Activated CD4-positive, alpha-beta T cell treated with anti-CD3 and anti-CD28 coated beads, Interleukin-2, amount 10 ng/mL, durations not matched to agents 7 days and 5 days (primary cell): ENCODE results near the gene PPP2R2D. TPM values are rescaled to one million over a fixed set of nuclear protein-coding genes. Genes with fewer than 3 reads are reported as not detected.
A peak's percentile ranks its signal among the peaks of the same experiment; 100 is the strongest.

ENCODE experiments used
- CTCF ChIA-PET: fragments of 350-600 bp; sonication (Branson Sonifier 250); formaldehyde crosslinking; loops from one replicate; lab custom pipeline; 2021; ENCODE audit warnings: antibody characterized with exemption; lab: Charles Lee
- POLR2A ChIA-PET: fragments of 350-600 bp; sonication (Branson Sonifier 250); formaldehyde crosslinking; loops from one replicate; lab custom pipeline; 2021; ENCODE audit warnings: antibody characterized with exemption; lab: Charles Lee
- DNase-seq: peaks from one replicate; pipeline ENCODE4 v3.0.0-alpha.2; 2020
- H3K27ac Mint-ChIP-seq: one replicate; pipeline ENCODE4 v1.8.0; 2021; ENCODE audit warnings: mild to moderate bottlenecking, moderate library complexity, mixed read lengths
- H3K27me3 Mint-ChIP-seq: one replicate; pipeline ENCODE4 v1.8.0; 2021; ENCODE audit warnings: mixed read lengths
- H3K36me3 Mint-ChIP-seq: one replicate; pipeline ENCODE4 v1.8.0; 2021; ENCODE audit warnings: low read depth, mixed read lengths
- H3K4me1 Mint-ChIP-seq: one replicate; pipeline ENCODE4 v1.8.0; 2021; ENCODE audit warnings: mixed read lengths
- H3K4me3 Mint-ChIP-seq: one replicate; pipeline ENCODE4 v1.8.0; 2021; ENCODE audit warnings: mild to moderate bottlenecking, moderate library complexity, mixed read lengths
- H3K9me3 Mint-ChIP-seq: one replicate; pipeline ENCODE4 v1.8.0; 2021; ENCODE audit warnings: mixed read lengths
- total RNA-seq, 2 experiments: library from RNA; stranded (reverse); gene quantifications; one replicate each; pipeline ENCODE4 v1.2.3, GENCODE V29; 2021

PPP2R2D gene
- total RNA-seq, 2 experiments from 2014 or later: 38.5 to 43.1 TPM

DNA sequence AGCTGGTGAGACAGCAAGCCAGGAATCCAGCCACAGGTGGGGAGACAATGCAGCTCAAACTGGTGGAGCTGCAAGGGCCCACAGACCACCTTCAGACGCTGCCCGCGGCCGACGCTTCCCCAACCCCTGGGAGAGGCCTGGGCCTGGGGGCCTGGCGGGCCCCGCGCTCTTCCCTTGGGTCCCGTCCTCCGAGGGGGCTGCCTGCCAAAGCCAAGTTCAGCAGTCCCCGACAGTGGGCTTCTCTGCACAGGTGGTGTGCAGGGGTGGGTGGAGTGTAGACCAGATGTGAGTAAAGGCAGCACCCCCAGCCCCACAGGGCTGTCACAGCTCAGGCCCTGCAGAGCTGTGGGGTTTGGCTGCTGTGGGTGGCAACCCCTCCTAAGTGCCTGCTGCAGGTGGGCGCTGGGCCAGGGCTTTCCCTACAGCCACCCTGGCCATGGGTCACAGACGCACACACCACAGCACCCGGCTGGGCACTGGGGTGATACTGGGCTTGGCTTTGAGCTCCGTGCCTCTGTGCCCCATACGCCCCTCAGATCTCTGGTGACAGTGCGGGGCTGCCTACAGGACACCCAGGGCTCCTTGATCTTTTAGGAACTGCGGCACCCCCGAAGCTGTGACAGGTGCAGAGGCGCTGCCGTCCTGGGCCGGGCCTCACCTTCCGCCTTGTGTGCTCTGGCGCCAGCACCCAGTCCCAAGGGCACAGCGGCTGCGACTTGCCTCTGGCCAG, 60.4 kb downstream of the PPP2R2D start:
- Mint-ChIP-seq H3K27ac (no peak overlapping the region), H3K4me1 (peaks cover 24% of the 10 kb centered on the region), H3K4me3 (no peak overlapping the region), H3K27me3 (no peaks in the 10 kb centered on the region), H3K36me3 (peaks cover 22% of the 10 kb centered on the region), H3K9me3 (no peaks in the 10 kb centered on the region)
- no peak for DNase-seq
- ChIA-PET CTCF (interaction anchor here (1.4 kb wide), 1 partner anchor 19 kb away, joined by 3 read pairs; no protein-coding TSS in a partner anchor), POLR2A (interaction anchor here (0.5 kb wide), 1 partner anchor 13 kb away, joined by 3 read pairs; no protein-coding TSS in a partner anchor)

DNA sequence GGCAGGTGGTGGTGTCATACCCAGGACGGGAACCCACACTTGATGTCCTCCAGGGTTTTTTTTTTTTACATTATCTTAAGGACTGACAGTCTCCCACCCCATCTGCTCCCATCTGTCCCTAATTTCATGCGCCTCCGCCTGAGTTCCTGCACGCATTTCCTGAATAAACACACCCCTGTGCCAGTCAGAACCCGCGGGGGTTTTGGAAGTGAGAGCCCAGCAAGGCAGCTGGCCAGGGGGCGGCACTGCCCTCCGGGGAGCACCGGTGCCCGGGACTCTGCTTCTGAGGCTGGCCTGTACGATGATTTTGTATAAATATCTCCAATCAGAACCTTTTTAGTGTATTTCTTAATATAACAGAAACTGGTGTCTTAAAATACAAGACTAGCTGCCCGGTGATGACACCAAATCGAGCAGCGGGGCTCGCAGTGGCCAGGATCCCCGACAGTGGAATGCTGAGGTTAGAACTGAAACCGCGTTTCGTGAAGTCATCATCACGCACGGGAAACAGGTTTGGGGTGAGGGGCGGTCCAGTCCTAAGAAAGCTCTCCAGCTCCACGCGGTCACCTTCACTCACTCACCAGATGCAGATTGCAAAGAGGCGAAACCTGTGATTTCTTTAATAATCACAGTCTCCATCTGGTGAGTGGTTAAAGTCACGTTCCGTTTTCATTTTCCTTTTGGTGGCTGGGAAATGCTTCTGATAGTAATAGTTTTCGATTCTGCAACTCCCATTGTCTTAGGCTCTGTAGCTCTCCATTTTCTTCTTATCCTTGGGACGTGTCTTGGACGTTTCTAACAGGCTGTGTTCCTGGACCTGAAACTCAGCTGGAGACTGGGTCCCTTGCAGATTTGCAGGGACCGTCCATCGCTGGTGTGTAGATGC, 61.2 kb downstream of the PPP2R2D start:
- no peak for DNase-seq
- Mint-ChIP-seq H3K9me3 (no peaks in the 10 kb centered on the region), H3K36me3 (peaks cover 22% of the 10 kb centered on the region), H3K27ac (no peak overlapping the region), H3K4me3 (no peak overlapping the region), H3K27me3 (no peaks in the 10 kb centered on the region), H3K4me1 (peaks cover 24% of the 10 kb centered on the region)
- POLR2A ChIA-PET: no interaction called here
- CTCF ChIA-PET: interaction anchor here (0.8 to 1.4 kb wide), 2 partner anchors 19 to 34 kb away, joined by 3 read pairs; no protein-coding TSS in a partner anchor

DNA sequence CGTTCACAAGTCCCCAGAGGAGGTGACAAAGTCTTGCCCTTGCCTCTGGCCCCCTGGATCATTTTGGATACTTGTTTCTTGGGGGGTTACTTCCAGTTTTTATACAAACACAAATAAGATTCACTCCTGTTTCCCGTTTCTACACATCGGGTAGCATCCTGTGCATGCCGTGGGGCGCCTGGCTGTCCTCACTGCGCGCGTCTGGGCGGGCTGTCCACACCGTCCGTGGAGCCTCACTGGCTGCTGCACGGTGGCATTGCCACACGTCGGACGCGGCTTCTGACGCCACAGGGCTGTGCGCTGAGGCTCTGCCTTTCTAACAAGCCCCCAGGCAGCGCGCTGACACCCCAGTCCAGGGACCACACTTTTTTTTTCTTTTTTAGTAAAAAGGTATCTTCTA, 62.5 kb downstream of the PPP2R2D start:
- peaks cover 24% of the 10 kb centered on the region for H3K4me1 Mint-ChIP-seq
- H3K36me3 Mint-ChIP-seq: peaks cover 17% of the 10 kb centered on the region
- ChIA-PET POLR2A (no interaction called here), CTCF (interaction anchor here (0.6 kb wide), 1 partner anchor 80 kb away, joined by 3 read pairs; no protein-coding TSS in a partner anchor)
- no peak for DNase-seq
- H3K27ac Mint-ChIP-seq: peak overlapping the region; percentile 83
- no peaks in the 10 kb centered on the region for H3K27me3 Mint-ChIP-seq
- no peaks in the 10 kb centered on the region for H3K9me3 Mint-ChIP-seq
- no peak overlapping the region for H3K4me3 Mint-ChIP-seq

DNA sequence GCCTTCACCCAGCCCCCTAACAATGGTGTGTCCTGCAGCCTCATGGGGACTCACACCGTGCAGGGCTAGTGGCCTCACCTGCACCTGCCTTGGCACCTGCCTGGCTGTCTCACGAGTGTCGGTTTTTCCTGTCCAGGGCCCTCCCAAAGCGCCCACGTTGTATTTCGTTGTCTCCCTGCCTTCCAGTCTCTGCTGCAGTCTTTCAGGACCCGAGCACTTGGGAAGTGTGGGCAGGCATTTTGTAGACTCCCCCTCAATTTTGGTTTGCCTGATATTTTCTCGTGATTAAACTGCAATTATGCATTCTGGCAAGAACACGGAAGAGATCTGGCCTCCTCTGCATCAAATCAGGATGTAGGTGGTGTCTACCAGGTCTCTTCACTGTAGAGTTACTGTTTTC, 63.0 kb downstream of the PPP2R2D start:
- Mint-ChIP-seq H3K36me3 (peaks cover 20% of the 10 kb centered on the region), H3K9me3 (no peaks in the 10 kb centered on the region), H3K27ac (peak overlapping the region; percentile 83), H3K4me1 (peaks cover 24% of the 10 kb centered on the region), H3K4me3 (no peak overlapping the region), H3K27me3 (no peaks in the 10 kb centered on the region)
- no peak for DNase-seq
- POLR2A ChIA-PET: no interaction called here
- CTCF ChIA-PET: no interaction called here

DNA sequence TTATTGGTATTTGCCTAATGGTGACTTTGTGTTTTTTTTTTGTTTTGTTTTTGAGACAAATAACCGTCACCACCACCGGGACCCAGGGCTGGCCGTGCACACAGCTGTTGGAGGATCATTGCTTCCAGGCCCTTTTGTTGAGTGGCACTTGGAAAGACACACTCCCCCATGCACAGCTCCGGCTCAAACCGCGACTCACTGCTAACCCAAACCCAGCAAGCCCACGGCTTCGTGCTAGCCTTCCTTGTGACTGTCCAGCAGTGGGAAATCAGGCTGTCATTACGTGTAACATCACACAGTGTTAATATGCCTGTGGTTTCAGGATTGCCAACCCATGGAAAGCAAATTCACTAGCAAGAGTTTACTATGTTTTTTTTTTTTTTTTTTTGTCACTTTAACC, 63.5 kb downstream of the PPP2R2D start:
- Mint-ChIP-seq H3K27me3 (no peaks in the 10 kb centered on the region), H3K27ac (peak overlapping the region; percentile 83), H3K9me3 (no peaks in the 10 kb centered on the region), H3K36me3 (peaks cover 25% of the 10 kb centered on the region), H3K4me3 (no peak overlapping the region), H3K4me1 (peaks cover 24% of the 10 kb centered on the region)
- no peak for DNase-seq
- CTCF ChIA-PET: interaction anchor here (1.4 kb wide), 1 partner anchor 19 kb away, joined by 4 read pairs; no protein-coding TSS in a partner anchor
- POLR2A ChIA-PET: no interaction called here

DNA sequence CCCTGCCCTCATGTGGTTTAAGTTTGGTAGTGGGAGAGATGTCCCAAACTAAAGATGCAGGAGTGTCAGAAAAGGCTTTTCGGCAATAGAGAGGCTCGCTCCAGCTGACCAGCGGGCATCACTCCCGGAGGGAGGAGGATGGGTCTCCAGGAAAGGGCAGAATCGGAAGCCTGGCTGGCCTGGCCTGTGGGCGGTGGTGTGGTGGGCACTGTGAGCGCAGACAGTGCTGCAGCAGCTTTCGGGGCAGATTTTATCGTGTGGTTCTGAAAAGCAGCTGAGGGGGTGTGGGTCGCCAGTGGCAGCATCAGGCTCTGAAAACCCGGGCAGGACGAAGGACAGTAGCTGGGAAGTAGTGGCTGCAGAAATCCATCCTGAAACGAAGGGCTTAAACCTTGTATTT, 68.1 kb downstream of the PPP2R2D start:
- no peaks in the 10 kb centered on the region for H3K9me3 Mint-ChIP-seq
- DNase-seq: no peak
- ChIA-PET POLR2A (no interaction called here), CTCF (interaction anchor here (1.5 kb wide), 1 partner anchor 12 kb away, joined by 5 read pairs; the partner anchor contains the start of gene BNIP3)
- H3K27ac Mint-ChIP-seq: peak overlapping the region; percentile 66
- peaks cover 55% of the 10 kb centered on the region for H3K4me1 Mint-ChIP-seq
- no peaks in the 10 kb centered on the region for H3K27me3 Mint-ChIP-seq
- no peak overlapping the region for H3K4me3 Mint-ChIP-seq
- peaks cover 63% of the 10 kb centered on the region for H3K36me3 Mint-ChIP-seq

DNA sequence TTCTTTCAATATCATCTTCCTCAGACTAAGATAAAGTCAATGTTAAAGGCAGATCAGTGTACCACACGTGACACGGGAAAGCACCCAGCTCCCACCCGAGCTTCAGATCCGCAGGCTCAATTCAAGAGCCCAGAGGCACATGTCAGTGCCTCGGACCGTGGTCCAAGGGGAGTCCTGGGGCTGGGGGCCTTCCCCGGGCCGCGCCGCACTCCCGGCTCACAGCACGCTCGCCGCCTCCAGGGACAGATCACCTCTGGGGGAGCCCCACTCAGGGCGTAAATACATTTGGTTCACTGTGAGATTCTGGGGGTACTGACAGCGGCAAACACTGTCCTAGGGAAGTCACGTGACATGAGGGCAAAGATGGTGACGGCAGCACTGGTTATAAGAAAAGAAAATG, 70.1 kb downstream of the PPP2R2D start:
- Mint-ChIP-seq H3K27me3 (no peaks in the 10 kb centered on the region), H3K36me3 (peaks cover 59% of the 10 kb centered on the region)

DNA sequence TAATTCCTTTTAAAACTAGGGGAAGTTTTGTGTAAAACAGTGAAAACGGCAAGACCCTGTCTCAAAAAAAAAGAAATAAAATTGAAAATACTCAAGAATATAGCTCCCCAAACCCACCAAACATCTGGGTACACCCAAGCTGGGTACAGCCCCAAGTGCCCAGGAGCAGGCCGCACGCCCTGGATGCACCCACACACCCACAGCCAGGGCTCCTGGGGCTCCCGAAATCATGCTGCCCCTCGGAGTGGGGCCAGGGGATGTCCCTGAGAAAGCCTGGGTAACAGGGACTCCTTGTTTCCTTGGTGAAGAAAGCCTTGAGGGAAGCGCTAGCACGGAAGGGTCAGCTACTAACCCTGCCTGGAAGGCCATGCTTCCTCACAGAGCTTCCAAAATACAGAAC, 70.8 kb downstream of the PPP2R2D start:
- Mint-ChIP-seq H3K36me3 (peaks cover 55% of the 10 kb centered on the region), H3K27ac (peak overlapping the region; percentile 98), H3K9me3 (no peaks in the 10 kb centered on the region), H3K27me3 (no peaks in the 10 kb centered on the region), H3K4me1 (peaks cover 61% of the 10 kb centered on the region), H3K4me3 (peak overlapping the region; percentile 71)
- DNase-seq: no peak
- CTCF ChIA-PET: interaction anchor here (1.7 to 2.3 kb wide), 2 partner anchors 9 to 51 kb away, joined by 4 to 6 read pairs; partner anchors contain the start of gene BNIP3
- POLR2A ChIA-PET: interaction anchor here (0.7 kb wide), 1 partner anchor 23 kb away, joined by 3 read pairs; no protein-coding TSS in a partner anchor

More for the DNA sequence above, 70.1 kb downstream of the PPP2R2D start:
- H3K9me3 Mint-ChIP-seq: no peaks in the 10 kb centered on the region
- DNase-seq: no peak
- CTCF ChIA-PET: interaction anchor here (2.3 kb wide), 1 partner anchor 52 kb away, joined by 6 read pairs; no protein-coding TSS in a partner anchor
- peaks cover 56% of the 10 kb centered on the region for H3K4me1 Mint-ChIP-seq
- H3K4me3 Mint-ChIP-seq: no peak overlapping the region
- POLR2A ChIA-PET: no interaction called here
- H3K27ac Mint-ChIP-seq: peak overlapping the region; percentile 75

DNA sequence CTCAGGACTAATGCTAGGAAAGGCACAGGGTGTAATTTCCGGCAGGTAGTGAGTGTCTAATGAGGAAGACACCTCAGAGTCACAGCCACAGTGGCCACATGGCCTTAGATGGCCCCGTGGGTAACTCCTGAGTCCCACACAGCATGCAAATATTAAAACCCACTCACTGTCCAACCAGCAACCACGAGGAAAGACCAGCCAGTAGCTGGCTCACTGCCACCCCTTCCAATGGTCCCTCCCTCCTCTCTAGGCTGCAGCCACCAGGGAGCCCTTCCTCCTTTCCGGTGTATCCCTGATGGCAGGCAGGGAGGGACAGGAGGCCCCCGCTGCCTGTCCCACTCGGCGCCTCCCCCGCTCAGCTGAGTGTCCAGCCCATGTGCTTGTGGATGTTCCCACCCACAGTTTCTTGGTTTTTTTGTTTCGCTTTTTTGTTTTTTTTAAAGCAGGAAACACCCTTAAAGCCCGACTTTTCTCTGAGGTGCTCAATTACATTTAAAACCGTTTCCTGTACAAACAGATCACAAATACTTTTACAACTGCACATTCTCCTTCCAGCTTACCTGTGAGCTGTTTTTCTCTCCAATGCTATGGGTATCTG, 71.8 kb downstream of the PPP2R2D start:
- Mint-ChIP-seq H3K27me3 (no peaks in the 10 kb centered on the region), H3K4me1 (peaks cover 71% of the 10 kb centered on the region), H3K36me3 (peaks cover 53% of the 10 kb centered on the region), H3K9me3 (no peaks in the 10 kb centered on the region), H3K4me3 (peak overlapping the region; percentile 71), H3K27ac (peak overlapping the region; percentile 98)
- ChIA-PET CTCF (interaction anchor here (1.7 to 2.3 kb wide), 2 partner anchors 8 to 50 kb away, joined by 4 to 6 read pairs; partner anchors contain the start of gene BNIP3), POLR2A (no interaction called here)
- DNase-seq: peak; percentile 59

DNA sequence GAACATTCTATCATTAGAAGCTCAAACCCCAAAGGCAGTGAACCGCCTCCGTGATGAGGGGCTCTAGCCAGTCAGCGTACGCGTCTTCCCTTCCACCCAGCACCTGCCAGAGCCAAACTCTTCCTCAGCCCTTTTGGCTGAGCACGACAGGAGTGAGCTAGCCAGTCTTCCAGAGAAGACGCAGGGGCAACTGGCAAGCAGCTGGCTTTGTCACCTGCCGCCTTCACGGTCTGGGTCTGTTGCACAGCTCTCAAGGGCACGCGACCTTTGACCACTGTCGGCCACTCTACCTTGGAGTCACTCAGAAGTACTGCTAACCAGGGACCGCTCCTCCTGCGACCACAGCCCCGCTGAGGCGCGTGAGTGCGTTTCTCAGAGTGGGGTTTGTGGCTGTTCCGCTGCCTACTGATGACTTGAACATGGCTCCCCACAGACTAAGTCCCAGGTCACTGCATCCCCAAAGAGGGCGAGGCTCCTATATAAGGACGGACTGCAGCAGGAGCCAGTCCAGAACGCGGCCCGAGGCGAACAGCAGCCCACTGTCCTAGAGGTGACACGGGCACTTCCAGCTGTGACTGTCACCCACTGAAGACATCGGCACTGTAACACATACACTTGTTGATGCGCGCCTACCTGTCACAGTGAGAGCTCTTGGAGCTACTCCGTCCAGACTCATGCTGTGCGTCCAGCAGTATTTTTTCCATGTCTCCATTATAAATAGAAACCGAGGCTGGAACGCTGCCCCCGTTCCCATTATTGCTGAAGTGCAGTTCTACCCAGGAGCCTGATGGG, 72.5 kb downstream of the PPP2R2D start:
- H3K27ac Mint-ChIP-seq: peak overlapping the region; percentile 98
- peaks cover 79% of the 10 kb centered on the region for H3K4me1 Mint-ChIP-seq
- peaks cover 56% of the 10 kb centered on the region for H3K36me3 Mint-ChIP-seq
- no peaks in the 10 kb centered on the region for H3K27me3 Mint-ChIP-seq
- H3K9me3 Mint-ChIP-seq: no peaks in the 10 kb centered on the region
- H3K4me3 Mint-ChIP-seq: peak overlapping the region; percentile 71
- ChIA-PET POLR2A (no interaction called here), CTCF (interaction anchor here (2.3 kb wide), 1 partner anchor 49 kb away, joined by 6 read pairs; no protein-coding TSS in a partner anchor)
- DNase-seq: peak; percentile 30

DNA sequence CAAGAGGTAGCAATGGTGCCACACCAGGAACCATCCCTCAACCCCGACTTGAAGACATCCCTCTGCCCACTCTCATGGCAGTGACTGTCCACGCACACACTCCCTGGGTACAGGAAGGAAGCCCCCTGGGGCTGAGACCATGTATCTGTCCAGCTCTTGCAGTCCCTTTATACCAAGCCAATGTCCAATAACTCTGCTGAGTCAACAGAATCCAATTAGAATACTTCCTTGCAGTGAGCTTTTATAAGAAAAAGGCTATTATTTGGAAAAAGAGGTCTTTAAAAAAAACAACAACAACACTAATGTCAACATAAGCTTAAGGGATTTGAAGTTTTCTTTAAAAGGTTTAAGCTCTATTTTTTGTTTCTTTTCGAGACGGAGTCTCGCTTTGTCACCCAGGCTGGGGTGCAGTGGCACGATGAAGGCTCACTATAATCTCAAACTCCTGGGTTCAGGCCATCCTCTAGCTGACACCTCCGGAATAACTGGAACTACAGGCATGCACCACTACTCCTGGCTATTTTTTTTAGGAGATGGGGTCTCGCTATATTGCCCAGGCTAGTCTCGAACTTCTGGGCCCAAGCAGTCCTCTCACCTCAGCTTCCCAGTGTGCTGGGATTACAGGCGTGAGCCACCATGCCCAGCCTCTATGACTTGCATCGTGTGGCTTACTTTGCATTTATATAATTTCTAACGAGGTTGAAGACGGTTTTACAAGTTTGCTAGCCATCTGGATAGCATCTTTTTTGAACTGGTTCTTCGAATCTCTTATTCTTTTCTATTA, 73.4 kb downstream of the PPP2R2D start:
- DNase-seq: no peak
- H3K9me3 Mint-ChIP-seq: no peaks in the 10 kb centered on the region
- POLR2A ChIA-PET: interaction anchor here (0.6 kb wide), 2 partner anchors 13 to 68 kb away, joined by 3 read pairs; no protein-coding TSS in a partner anchor
- H3K27me3 Mint-ChIP-seq: no peaks in the 10 kb centered on the region
- H3K27ac Mint-ChIP-seq: peak overlapping the region; percentile 98
- H3K4me3 Mint-ChIP-seq: peak overlapping the region; percentile 71
- H3K36me3 Mint-ChIP-seq: peaks cover 55% of the 10 kb centered on the region
- H3K4me1 Mint-ChIP-seq: peaks cover 85% of the 10 kb centered on the region
- CTCF ChIA-PET: interaction anchor here (1.4 to 1.7 kb wide), 2 partner anchors 9 to 10 kb away, joined by 3 to 5 read pairs; no protein-coding TSS in a partner anchor
